ENCODE data around the gene LRRC8B. TPM values are rescaled to one million over a fixed set of nuclear protein-coding genes. Genes with fewer than 3 reads are reported as not detected.

Gene LRRC8B
- total and polyA plus RNA-seq, 2 of the 8 experiments (the other 6 are each of a cell fraction or from before 2014, with no cell fraction given), result 18.4 to 29.2 TPM

GRCh38 chr1:89574621-89575020 lies 50.0 kb downstream of the LRRC8B start (continued):
- TF ChIP-seq MAFK (IDR thresholded peaks at IDR 0.05; ENCODE audit: low read depth, low read length) (no peak), CHD1 (IDR thresholded peaks at IDR 0.05; ENCODE audit: low read depth, low read length) (no peak)

Data from H1 (cell line).